Pons (tissue), 1 donor: Measurements from ENCODE around the gene NTN1.
A peak's percentile ranks its signal among the peaks of the same experiment; 100 is the strongest.

Experiments
- DNase-seq: peaks from one replicate; pipeline ENCODE4 v3.0.0-alpha.2; 2016; ENCODE audit warnings: low spot score

NTN1 gene

DNA sequence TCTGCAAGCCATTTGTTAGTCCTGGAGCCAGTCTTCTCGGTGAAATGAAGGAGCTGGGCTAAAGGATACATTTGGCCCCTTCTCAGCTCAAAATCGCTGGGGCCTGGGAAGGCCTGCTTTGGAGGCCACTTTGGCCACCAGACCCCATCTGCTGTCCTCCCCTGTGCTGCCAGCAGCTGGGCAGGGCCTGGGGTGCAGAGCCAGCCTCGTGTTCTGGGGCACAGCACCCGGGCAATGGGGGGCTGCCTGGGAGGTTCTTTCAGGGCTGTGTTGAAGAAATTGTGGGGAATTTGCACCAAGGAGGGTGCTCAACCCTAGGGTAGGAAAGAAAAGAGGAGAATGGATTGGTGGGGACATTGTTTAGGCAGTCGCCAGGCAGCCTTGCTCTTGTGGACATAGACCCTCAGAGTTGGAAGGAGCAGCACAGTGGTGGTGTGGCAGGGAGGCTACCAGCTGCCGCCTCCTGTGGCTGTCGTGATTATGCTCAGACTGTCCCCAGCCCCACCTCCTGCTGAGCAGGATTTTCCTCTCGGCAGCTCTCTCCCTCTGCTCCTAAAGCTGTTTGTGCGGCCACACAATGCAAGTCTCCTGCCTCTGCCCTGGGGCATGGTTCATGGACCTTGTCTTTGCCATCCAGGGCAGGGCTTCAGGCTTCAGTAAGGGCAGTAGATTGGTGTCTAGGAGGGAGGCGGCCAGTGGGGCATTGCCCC, 174.8 kb downstream of the NTN1 start:
- DNase-seq: no peak

DNA sequence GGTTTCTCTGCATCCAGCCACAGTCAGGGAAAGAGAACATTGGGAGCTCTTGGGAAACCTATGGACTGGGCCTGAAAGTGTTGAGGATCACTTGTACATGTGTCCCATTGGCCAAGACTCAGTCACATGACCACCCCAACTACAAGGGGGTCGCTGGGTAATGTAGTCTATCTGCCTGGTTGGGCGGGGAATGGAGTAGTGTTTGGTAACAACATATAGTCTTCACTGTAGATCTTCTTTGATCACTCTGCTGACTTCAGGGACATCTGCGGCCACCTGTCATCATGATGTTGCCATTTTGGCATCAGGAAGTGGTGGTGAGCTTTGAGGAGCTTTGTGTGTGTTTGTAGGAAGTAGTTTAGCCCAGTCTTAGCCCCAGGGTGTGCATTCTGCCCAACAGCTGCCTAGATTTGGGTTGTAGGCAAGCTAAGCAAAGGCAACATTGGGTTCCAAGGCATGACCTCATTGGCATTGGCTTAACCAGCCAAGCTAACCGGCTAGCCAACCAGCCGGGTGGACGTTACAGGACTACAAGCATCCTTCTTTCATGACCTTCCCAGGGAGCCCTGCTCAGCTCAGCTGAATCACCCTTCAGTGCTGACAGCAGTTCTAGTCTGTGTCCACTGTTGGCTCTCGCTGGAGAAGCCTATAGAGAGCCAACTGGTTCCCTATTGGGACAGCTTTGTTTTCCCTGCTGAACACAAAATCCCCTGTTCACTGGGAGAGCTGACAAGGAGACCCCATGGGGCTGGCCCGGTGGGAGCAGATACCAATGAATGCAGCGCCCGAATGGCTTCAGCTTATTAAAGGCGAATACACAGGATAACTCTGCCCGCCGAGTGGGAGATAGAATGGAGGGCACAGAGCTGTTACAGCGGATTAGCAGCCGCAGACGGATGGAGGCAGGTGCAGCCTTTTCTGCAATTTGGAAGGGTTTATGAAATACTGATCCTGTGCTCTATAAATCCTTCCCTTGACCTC, 178.6 kb downstream of the NTN1 start:
- no peak for DNase-seq

DNA sequence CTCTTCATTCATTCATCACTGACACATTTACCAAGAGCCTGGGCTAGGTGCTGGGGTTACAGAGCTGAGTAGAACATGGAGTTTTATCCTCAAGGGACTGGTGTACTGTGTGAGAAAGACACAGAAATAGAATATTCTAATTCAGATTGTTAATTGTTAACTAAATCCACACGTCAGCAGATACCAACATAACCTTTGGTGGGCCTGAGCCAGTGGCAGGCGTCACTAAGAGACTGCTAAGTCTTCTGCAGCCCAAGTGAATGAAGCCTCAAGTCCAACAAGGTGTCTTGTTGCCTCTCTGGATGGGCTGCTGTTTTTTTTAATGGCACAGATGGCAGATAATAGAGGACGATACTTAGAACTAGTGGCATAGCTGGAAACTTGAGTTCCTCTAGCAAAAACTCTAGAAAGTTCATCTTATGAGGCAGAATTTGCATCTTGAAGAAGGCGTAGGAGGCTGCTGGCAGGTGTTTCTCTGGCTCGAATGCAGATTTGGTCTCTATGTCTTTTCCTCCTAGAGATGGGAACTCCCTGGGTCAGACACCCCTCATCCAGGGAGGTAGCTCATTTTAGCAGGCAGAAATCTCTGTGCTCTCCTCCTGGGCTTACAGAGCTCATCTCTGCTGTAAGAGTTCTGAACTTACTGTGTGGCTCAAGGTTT, 179.5 kb downstream of the NTN1 start:
- DNase-seq: no peak

DNA sequence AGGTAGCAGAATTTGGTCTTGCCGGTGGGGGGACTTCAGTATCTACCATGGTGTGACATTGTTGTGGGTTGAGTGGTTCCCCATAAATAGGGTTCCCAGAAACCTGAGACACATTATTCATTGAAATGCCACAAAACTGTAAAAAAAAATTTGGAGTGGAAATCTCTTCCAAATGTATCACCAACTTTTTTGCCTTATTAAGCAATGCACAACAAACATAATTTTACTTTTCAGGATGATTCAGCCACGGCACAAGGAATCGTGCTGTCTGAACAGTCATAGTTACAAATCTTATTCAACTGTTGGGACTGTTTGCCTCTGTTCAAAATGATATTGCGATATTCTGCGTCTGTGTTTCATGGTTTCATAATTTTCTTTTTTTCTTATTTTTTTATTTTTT, 181.2 kb downstream of the NTN1 start:
- DNase-seq: no peak

DNA sequence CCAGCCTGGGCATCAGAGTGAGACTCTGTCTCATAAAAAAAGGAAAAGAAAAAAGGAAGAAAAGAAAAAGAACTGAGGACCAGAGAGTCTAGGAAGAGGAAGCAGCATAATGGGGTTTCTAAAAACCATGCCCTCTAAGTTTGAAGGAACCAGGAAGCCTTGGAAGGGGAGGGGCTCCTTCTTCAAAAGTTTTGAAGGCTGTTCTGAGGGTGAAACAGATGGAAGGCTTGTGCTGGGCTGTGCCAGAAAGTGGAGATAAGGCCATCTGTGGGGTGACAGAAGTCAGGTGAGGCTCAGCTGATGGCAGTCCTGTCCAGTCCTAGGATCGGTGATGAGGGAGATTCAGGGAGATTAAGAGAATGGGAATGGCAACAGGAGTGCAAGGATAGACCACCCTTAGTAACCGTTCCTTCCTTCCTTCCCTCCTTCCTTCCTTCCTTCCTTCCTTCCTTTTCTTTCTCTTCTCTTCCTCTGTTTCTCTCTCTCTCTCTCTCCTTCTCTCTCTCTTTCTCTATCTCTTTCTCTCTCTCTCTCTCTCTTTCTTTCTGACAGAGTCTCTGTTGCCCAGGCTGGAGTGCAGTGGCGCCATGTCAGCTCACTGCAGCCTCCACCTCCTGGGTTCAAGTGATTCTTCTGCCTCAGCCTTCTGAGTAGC, 182.6 kb downstream of the NTN1 start:
- peak; percentile 29 for DNase-seq

DNA sequence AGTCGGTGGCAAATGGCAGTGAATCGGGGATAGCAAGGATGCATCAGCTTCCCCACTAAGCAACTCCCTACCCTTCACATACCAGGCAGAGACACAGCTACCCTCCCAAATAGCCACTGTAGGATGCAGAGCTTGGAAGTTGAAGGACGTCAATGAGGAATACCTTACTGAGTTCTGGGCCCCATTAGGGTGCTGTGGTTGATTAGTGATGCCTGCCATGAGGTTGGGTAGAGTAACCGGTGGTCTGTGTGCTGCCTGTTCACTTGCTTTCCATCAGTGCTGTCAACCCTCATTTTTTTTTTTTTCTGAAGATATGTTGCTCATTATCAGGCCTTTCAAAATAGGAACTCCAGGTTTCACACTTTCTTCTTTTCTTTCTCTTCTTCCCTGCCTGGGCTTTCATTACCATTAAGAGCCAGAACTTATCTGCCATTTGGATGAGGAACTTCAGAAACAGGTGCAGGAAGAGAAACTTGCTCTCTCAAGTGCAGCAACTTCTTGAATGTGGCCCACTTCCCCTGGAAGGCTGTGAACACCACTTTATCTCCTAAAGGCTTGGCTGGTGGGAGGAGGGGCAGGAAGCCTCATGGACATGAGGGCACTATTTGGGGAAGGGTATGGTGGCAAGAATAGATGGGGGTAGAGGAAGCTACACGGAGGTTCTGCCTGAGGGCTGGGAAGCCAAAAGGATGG, 183.5 kb downstream of the NTN1 start:
- DNase-seq: peak; percentile 31

DNA sequence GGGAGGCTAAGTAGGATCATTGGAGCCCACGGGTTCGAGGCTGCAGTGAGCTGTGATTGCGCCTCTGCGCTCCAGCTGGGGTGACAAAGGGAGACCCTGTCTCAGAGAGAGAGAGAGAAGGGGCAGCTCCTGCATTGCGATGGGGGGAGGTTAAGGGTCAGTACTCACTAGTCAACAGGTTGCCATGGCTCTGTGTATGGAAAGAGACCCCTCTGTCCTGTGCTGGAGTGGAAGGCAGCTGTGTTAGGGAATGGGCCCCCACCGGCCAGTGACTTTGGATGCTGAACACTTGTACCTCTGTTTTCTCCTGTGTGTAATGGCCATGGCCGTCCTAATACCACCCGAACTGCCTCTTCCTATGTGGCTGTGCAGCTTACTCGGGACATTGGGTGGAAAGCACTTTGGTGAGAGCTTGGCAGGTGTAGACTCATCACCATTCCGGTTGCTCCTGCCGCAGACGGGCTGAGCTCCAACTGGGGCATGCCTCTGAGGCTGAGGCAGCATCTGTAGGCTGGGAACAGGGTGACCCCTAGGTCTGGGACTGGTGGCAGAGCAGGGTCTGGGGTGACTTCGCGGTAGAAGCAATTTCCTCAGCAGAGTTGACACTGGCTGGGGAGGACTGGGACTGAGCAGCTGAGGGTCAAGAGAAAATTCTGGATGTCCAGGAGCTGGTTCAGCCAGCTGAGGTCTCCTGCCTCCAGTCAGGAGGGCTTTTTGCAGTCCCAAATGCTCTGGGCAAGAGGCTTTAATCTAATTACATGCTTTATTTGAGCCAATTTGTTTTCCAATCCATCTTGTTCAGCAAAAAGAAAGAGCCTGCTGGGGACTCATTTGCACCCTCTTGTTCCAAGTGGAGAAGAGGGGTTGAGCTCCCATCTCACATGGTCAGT, 184.5 kb downstream of the NTN1 start:
- DNase-seq: no peak

DNA sequence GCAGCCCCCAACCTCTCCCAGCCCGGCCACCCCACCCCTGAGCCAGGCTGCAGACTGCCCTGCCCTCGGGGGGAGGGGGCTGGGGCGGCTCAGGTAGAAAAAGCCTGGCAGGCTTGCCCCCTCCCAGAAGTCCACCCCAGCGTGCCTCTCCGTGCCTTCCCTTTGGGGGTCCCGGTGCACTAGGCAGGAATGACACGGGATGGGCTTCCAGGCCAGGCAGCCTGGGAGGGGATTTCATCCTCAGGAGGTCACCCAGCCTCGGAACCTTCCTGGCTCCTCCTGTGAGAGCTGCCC, 185.0 kb downstream of the NTN1 start:
- no peak for DNase-seq

DNA sequence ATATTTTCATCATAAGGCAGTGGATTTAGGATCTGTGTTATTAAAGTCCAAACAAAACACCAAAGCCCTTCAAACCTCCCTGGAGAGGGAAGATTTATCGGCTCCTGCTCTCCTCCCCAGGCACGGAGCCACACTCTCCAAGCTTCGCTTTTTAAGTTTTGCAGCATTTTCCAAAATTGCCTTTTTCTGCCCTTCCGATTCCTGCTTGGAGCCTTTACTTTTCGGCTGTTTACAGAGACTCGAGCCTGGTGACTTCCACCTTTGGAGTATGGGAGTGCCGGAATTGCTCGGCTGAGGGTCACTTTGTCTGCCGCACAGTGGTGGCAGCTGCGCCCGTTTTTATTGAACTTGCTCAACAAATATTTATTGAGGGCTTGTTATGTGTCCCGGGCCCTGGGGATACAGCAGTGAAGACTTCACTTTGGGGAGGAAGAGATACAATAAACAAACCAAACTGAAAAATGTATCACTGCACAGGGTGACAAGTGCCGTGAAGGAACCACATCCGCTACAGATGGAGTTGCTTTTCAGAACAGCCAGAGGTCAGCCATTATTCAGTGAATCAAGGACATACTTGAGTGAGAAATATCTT, 185.5 kb downstream of the NTN1 start:
- no peak for DNase-seq

DNA sequence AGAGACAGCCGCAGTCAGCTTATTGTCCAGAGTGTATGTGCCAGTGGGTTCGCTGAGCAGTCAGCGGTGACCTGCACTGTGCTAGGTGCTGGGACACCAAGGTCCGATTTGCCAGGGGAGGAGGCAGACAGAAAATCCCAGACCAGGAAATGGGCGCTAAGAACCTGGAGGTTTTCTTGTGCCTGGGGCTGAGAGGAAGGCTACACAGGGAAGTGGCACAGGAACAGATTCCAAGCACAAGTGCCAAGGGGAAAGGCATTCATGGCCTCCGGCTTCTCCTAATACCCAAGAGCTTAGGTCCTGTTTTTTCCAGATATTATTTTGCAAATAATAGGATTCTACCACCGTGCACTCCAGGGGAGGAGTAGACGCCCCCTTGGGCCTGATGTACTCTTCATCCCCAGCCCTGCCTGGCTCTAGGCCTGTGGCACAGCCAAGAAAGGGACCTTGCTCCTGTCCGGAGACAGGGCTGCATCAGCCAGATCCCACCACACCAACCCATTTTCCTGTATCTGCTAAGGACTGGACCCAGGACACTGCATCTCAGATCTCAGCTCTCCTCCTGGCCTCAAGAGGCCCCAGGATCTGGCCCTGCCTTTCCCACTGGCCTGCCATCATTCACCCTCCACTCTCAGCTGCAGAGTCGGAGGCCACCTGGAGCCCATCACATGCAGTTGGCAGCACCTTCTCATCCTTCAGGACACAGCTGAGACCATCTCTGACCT, 187.2 kb downstream of the NTN1 start:
- DNase-seq: no peak

DNA sequence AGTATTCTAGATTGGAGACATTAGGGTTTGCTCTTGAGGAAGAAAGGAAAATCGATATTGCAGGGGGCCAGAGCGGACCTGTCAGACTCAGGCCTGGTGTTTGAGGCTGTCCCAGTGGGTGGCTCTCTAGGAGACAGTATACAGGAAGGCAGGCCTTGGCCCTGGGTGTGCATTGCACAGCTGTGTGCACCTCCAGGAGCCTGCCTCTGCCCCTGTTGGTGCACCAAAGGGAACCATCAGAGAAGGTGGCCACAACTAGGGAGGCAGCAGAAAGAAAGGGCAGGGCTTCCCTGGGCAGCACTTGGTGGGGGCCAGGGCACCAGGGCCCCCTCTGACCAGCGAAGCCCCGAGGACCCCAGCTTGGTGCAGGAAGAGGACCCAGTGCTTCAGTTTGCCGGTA, 188.0 kb downstream of the NTN1 start:
- no peak for DNase-seq

DNA sequence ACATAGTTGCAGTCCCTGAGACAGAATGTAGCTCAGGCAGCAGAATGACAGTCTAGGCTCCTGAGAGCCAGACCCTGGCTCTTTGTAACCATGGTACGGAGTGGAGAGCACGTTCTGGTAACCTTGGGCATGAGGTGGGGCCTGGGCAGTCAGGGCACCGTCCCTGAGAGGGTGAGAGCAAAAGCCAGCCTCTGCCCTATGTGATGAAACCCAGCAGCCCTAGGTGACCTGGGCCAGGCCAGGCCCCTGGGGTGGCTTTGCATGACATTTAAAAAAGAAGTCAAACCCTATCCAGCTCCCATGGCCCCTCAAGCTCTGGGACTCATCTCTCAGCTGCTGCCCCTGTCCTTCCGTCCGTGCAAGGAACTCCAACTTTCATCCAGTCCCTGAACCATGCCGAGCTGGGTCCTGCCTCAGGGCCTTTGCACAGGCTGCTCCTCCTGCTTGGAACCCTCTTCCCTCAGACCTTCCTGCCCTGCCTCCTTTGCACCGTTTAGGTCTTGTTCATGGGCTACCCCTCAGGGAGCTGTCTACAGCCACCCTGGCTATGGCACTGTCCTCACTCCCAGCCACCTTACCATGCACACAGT, 188.6 kb downstream of the NTN1 start:
- no peak for DNase-seq

DNA sequence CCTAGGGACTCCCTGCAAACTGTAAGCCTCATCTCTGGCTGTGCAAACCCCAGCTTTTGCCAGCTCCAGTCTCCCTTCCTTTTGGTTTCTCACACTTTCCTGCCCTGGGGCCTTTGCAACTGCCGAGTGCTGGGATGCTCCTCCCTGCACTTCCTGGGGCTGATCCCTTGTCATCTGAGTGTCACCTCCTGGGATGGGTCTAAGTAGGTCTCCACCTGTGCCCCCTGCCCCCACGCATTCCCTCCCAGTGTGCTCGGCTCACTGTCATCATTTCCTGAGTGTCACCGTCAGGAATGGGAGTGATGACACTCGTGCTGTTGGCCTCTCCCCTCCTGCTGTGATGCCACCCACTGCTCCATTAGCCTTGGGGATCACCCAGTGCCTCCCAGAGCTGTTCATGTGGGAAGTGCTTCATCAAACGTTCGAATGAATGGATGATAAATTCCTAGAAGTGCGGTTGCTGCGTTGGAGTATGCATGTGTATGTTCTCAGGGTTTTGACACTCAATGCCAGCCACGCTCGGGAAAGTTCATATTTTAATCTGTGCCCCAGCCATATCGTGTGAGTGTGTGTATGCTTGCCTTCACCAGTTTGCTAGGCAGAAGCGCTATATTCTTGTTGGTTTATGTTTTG, 189.9 kb downstream of the NTN1 start:
- no peak for DNase-seq

DNA sequence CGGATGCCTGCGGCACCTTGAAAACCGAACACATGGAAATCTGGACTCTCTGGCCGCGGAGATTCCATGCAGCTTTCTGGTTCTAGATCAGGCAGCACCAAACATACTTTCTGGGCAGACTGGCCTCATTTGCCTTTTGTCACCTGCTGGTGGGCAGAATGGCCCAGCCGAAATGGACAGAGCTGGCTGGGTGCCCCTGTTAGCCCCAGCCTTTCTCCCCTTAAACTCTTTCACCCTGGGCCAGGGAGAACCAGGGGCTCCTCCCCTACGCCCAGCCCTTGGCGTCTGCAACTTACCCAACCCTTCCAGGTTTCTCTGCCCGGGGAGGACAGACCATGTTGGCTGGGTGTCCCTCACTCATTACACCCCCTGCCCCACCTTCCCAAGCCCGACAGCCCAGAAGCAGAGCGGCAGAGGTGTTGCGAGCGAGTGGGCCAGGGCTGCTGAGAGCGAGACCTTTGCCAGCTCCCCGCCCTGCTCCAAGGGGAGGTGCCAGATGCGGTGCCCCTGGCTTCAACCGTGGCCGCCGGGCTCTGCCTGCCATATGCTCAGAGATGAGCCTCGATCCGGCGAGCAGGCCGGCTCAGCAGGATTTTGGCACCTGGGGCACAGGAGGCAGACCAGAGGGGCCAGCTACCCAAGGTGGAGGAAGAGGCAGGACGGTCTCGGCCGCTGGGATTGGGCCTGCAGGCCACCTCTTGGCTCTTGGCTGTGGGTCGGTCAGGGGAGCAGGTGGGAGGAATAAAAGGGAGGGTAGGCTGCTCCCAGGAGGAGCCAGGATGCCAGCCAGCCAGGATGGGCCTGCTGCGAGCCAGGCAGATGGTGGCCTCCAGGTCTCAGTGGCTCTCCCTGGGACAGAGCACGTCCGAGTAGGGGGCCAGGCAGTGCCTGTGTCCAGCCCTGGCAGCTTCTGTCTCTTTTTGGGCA, 191.3 kb downstream of the NTN1 start:
- DNase-seq: no peak

DNA sequence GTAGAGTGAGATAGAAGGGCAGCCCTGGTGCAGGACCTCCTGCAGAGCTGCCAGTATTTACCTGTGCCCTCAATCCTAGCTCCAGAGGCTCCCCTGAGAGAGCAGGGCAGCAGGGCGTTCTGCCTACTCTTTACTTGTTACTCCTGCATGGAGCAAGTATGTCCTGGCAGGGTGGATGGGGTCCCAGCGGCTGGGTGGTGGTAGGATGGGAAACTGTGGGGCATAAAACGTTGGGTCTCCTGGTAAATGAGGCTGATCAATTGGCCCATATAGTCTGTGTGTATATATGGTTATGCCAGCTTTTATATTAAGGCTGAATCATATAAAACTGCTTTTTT, 192.0 kb downstream of the NTN1 start:
- DNase-seq: no peak

DNA sequence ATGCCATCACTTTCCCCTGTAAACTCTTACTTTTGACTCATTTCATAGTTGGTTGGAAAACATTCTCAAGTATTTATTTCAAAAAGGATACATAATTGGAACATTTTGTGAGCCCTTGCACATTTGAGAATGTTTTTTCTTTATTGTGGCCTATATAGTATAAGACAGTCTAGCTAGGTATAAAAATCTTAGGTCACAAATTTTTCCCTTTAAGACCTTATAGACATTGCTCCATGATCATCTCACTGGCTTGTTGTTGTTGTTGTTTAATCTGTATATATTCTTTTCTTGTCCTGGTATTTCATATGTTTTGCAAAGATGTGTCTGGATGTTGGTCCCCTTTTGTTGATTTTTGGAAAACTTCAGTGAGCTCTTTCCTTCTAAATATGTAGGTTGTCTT, 194.2 kb downstream of the NTN1 start:
- DNase-seq: no peak

DNA sequence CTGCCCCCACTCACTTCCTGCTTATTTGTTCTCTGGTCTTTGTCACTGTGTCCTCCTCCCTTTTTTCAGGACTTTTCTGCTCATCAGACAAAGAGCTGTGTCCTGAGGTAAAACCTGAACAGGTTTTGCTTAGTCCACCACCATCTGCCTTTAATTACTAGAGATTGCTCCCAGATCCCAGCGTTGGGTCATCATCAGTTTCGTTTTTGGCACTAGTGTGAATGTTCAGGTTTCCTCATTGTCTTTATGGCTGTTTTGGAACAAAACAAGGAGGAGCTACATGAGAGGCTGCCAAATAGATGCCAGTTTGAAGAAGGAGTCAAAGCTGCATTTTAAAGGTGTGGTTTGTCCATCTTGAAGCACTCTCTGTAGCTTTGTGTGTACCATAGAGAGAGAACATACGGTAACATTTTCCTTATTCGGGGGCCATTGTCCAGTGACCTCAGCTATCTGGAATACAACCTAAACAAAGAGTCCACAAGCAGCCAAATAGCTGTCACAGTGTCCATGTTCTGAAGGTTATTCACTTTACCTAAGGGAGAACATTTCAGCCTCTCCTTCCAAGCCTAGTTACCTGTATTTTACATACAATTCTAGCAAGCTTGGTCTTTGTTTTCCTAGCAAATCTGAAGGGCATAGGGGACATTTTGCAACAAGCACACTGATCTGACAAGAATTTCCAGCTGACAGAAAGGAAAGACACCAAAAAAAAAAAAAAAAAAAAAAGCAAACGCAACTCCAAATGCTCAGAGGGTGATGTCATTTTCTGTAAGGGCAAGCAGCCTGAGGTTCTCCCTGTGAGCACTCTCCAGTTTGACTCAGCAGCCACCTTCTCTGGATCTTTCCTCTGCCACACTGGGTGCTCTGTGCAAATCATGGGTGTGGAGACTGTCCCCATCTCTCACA, 196.1 kb downstream of the NTN1 start:
- DNase-seq: no peak
